ENCODE results near the gene RFX3. TPM values are rescaled to one million over a fixed set of nuclear protein-coding genes. Genes with fewer than 3 reads are reported as not detected.

The RFX3 gene
- total and polyA plus RNA-seq, 2 of the 13 experiments (the other 11 are each of a cell fraction or from before 2014, with no cell fraction given), result 2.7 to 5.3 TPM

DNA sequence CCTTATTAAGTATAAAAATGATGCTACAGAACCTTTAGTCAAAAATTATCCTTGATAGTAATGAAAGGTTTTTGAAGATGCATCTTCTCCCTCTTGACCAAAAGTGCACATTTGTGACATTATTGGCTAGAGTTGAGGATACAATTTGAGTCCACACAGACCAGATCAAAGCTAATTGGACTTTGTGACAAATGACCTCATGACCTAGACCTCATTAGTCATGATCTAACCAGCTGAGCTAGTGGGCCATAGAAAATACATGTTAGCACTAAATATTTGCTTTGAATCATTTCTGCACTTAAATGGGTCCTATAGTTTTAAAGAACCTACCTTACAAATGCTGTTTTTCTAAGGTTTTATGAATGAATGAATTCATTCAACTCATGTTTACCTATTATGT is 182.1 kb downstream of the RFX3 start (continued):
- TF ChIP-seq, protein P1, sequence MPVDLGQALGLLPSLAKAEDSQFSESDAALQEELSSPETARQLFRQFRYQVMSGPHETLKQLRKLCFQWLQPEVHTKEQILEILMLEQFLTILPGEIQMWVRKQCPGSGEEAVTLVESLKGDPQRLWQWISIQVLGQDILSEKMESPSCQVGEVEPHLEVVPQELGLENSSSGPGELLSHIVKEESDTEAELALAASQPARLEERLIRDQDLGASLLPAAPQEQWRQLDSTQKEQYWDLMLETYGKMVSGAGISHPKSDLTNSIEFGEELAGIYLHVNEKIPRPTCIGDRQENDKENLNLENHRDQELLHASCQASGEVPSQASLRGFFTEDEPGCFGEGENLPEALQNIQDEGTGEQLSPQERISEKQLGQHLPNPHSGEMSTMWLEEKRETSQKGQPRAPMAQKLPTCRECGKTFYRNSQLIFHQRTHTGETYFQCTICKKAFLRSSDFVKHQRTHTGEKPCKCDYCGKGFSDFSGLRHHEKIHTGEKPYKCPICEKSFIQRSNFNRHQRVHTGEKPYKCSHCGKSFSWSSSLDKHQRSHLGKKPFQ (CRISPR knock-in tag; IDR thresholded peaks at IDR 0.05; ENCODE audit: insufficient replicate concordance), result no peak
- TF ChIP-seq TAF15 (IDR thresholded peaks at IDR 0.05; ENCODE audit: low read depth, low read length, poor library complexity, severe bottlenecking) (no peak), ZNF432 (CRISPR knock-in tag; IDR thresholded peaks at IDR 0.05; ENCODE audit: borderline replicate concordance) (no peak), ZNF383 (CRISPR knock-in tag; IDR thresholded peaks at IDR 0.05; ENCODE audit: borderline replicate concordance) (no peak), RBFOX2 (IDR thresholded peaks at IDR 0.05; ENCODE audit: low read depth, low read length) (no peak), SAP130 (CRISPR knock-in tag; IDR thresholded peaks at IDR 0.05; ENCODE audit: low read depth) (peak; percentile 52), HIVEP1 (CRISPR knock-in tag; IDR thresholded peaks at IDR 0.05) (no peak), KLF6 (CRISPR knock-in tag; IDR thresholded peaks at IDR 0.05) (no peak), ATF7 (IDR thresholded peaks at IDR 0.05) (peak; percentile 57), ATF7 (CRISPR knock-in tag; IDR thresholded peaks at IDR 0.05) (no peak), ZNF232 (CRISPR knock-in tag; IDR thresholded peaks at IDR 0.05; ENCODE audit: borderline replicate concordance) (no peak), ARID2 (CRISPR knock-in tag; IDR thresholded peaks at IDR 0.05; ENCODE audit: borderline replicate concordance) (no peak), ZNF124 (CRISPR knock-in tag; IDR thresholded peaks at IDR 0.05) (no peak), ZBTB1 (CRISPR knock-in tag; IDR thresholded peaks at IDR 0.05; ENCODE audit: borderline replicate concordance) (no peak), ZNF326 (CRISPR knock-in tag; IDR thresholded peaks at IDR 0.05; ENCODE audit: borderline replicate concordance) (no peak), NR2F2 (IDR thresholded peaks at IDR 0.05; ENCODE audit: borderline replicate concordance, low read depth) (peak; percentile 92), SMAD9 (CRISPR knock-in tag; IDR thresholded peaks at IDR 0.05) (no peak)
- TF ChIP-seq, protein P2, sequence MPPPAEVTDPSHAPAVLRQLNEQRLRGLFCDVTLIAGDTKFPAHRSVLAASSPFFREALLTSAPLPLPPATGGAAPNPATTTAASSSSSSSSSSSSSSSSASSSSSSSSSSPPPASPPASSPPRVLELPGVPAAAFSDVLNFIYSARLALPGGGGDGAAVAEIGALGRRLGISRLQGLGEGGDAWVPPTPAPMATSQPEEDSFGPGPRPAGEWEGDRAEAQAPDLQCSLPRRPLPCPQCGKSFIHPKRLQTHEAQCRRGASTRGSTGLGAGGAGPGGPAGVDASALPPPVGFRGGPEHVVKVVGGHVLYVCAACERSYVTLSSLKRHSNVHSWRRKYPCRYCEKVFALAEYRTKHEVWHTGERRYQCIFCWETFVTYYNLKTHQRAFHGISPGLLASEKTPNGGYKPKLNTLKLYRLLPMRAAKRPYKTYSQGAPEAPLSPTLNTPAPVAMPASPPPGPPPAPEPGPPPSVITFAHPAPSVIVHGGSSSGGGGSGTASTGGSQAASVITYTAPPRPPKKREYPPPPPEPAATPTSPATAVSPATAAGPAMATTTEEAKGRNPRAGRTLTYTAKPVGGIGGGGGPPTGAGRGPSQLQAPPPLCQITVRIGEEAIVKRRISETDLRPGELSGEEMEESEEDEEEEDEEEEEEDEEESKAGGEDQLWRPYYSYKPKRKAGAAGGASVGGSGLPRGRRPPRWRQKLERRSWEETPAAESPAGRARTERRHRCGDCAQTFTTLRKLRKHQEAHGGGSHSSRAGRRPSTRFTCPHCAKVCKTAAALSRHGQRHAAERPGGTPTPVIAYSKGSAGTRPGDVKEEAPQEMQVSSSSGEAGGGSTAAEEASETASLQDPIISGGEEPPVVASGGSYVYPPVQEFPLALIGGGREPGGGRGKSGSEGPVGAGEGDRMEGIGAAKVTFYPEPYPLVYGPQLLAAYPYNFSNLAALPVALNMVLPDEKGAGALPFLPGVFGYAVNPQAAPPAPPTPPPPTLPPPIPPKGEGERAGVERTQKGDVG (CRISPR knock-in tag; IDR thresholded peaks at IDR 0.05; ENCODE audit: borderline replicate concordance), result no peak
- TF ChIP-seq, protein P3, sequence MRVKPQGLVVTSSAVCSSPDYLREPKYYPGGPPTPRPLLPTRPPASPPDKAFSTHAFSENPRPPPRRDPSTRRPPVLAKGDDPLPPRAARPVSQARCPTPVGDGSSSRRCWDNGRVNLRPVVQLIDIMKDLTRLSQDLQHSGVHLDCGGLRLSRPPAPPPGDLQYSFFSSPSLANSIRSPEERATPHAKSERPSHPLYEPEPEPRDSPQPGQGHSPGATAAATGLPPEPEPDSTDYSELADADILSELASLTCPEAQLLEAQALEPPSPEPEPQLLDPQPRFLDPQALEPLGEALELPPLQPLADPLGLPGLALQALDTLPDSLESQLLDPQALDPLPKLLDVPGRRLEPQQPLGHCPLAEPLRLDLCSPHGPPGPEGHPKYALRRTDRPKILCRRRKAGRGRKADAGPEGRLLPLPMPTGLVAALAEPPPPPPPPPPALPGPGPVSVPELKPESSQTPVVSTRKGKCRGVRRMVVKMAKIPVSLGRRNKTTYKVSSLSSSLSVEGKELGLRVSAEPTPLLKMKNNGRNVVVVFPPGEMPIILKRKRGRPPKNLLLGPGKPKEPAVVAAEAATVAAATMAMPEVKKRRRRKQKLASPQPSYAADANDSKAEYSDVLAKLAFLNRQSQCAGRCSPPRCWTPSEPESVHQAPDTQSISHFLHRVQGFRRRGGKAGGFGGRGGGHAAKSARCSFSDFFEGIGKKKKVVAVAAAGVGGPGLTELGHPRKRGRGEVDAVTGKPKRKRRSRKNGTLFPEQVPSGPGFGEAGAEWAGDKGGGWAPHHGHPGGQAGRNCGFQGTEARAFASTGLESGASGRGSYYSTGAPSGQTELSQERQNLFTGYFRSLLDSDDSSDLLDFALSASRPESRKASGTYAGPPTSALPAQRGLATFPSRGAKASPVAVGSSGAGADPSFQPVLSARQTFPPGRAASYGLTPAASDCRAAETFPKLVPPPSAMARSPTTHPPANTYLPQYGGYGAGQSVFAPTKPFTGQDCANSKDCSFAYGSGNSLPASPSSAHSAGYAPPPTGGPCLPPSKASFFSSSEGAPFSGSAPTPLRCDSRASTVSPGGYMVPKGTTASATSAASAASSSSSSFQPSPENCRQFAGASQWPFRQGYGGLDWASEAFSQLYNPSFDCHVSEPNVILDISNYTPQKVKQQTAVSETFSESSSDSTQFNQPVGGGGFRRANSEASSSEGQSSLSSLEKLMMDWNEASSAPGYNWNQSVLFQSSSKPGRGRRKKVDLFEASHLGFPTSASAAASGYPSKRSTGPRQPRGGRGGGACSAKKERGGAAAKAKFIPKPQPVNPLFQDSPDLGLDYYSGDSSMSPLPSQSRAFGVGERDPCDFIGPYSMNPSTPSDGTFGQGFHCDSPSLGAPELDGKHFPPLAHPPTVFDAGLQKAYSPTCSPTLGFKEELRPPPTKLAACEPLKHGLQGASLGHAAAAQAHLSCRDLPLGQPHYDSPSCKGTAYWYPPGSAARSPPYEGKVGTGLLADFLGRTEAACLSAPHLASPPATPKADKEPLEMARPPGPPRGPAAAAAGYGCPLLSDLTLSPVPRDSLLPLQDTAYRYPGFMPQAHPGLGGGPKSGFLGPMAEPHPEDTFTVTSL (CRISPR knock-in tag; IDR thresholded peaks at IDR 0.05; ENCODE audit: borderline replicate concordance), result peak; percentile 94
- TF ChIP-seq, protein P4, sequence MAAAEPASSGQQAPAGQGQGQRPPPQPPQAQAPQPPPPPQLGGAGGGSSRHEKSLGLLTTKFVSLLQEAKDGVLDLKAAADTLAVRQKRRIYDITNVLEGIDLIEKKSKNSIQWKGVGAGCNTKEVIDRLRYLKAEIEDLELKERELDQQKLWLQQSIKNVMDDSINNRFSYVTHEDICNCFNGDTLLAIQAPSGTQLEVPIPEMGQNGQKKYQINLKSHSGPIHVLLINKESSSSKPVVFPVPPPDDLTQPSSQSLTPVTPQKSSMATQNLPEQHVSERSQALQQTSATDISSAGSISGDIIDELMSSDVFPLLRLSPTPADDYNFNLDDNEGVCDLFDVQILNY (CRISPR knock-in tag; conservative IDR thresholded peaks at IDR 0.05), result no peak

Measured in HepG2 (cell line).